Peyer's patch (tissue), 4 donors: ENCODE data around the gene TCP11L2.

Experiments
- CTCF ChIP-seq, 6 experiments: fragments of 450-650 bp in 4 of 6; fragments of 200-600 bp in 2 of 6; sonication (generic) in 1 of 6; IDR thresholded peaks; one replicate each; pipeline ENCODE4 v1.5.1; 2017 to 2019; ENCODE audit warnings: antibody characterized with exemption in 6 of 6, mild to moderate bottlenecking in 3 of 6, moderate library complexity in 1 of 6
- POLR2A ChIP-seq, 2 donors: fragments of 450-650 bp; IDR thresholded peaks; one replicate each; pipeline ENCODE4 v1.5.1; 2017; ENCODE audit warnings: antibody characterized with exemption in 2 of 2, mild to moderate bottlenecking in 2 of 2, moderate library complexity in 2 of 2

GRCh38 chr12:106353175-106353574 lies 50.6 kb downstream of the TCP11L2 start:
- TF ChIP-seq POLR2A (IDR thresholded peaks at IDR 0.05) (no peak), CTCF (IDR thresholded peaks at IDR 0.05) (no peak)
